ENCODE results near the gene AURKAIP1. TPM values are rescaled to one million over a fixed set of nuclear protein-coding genes. Genes with fewer than 3 reads are reported as not detected.
A peak's percentile ranks its signal among the peaks of the same experiment; 100 is the strongest.

The AURKAIP1 gene
- total RNA-seq, 1 experiment from 2014 or later, result 196 TPM

GRCh38 chr1:1326075-1326605 is 48.9 kb downstream of the AURKAIP1 start:
- no peak overlapping the region for H3K23ac ChIP-seq (ENCODE audit: insufficient read length, low read depth, low read length)
- H3K23me2 ChIP-seq (ENCODE audit: insufficient read length, low read depth, low read length, poor library complexity, severe bottlenecking), result peaks cover 8% of the 10 kb centered on the region
- no peak for TF ChIP-seq CTCF (conservative IDR thresholded peaks at IDR 0.05)
- no peak overlapping the region for H3K4ac ChIP-seq (ENCODE audit: low read depth, low read length)
- H4K20me1 ChIP-seq (ENCODE audit: control insufficient read depth, insufficient read depth, insufficient read length), result peaks cover 5% of the 10 kb centered on the region
- peak overlapping the region in 1 of 2 experiments; percentile 58; a peak in 3 of 5 replicates for H3K4me3 Mint-ChIP-seq
- H2BK20ac ChIP-seq (ENCODE audit: low read depth, low read length, poor library complexity, severe bottlenecking), result no peak overlapping the region
- no peak overlapping the region for H3K56ac ChIP-seq (ENCODE audit: insufficient read length, low read depth, low read length)
- DNase-seq, result no peak
- no peak overlapping the region for H2BK15ac ChIP-seq (ENCODE audit: low read depth, low read length)
- H3K18ac ChIP-seq (ENCODE audit: insufficient read length, low read depth, low read length), result no peak overlapping the region
- H3K14ac ChIP-seq (ENCODE audit: insufficient read depth, low read length), result no peak overlapping the region
- H3K4me1 ChIP-seq (ENCODE audit: insufficient read depth, low read length), result no peaks in the 10 kb centered on the region
- H2AK5ac ChIP-seq (ENCODE audit: insufficient read length, low read length), result no peak overlapping the region
- H4K5ac ChIP-seq (ENCODE audit: insufficient read length, low read depth, low read length), result no peak overlapping the region
- H2BK12ac ChIP-seq (ENCODE audit: insufficient read length, low read depth, low read length), result no peak overlapping the region
- no peak overlapping the region for H2BK5ac ChIP-seq (ENCODE audit: insufficient read length, low read length)
- H3K27ac ChIP-seq (ENCODE audit: insufficient read length, low read depth, low read length), result no peak overlapping the region
- H3K9me3 Mint-ChIP-seq, result no peaks in the 10 kb centered on the region
- no peak overlapping the region for H4K91ac ChIP-seq (ENCODE audit: insufficient read length, low read depth, low read length)
- WGBS (ENCODE audit: extremely low coverage, insufficient read length, low lambda C conversion rate), result no CpG with 5 or more reads among the region's 8 CpGs
- H3K79me1 ChIP-seq (ENCODE audit: insufficient read depth, low read depth, low read length, poor library complexity, severe bottlenecking), result peaks cover 4% of the 10 kb centered on the region
- peaks cover 4 to 9% (median 7%) of the 10 kb centered on the region in 3 experiments for H3K36me3 Mint-ChIP-seq (ENCODE audit: insufficient read depth in 1 of 3, low read depth in 3 of 3)
- no peak overlapping the region for H3K4me2 ChIP-seq (ENCODE audit: insufficient read depth, insufficient read length, low read length)
- H2AFZ ChIP-seq (ENCODE audit: low read length), result no peak overlapping the region
- H3K4me1 Mint-ChIP-seq, result peaks cover 2 to 13% of the 10 kb centered on the region in 2 experiments
- no peak overlapping the region for H3K27ac Mint-ChIP-seq
- no peaks in the 10 kb centered on the region for H3K27me3 ChIP-seq (ENCODE audit: insufficient read depth, low read length)
- H4K8ac ChIP-seq (replicated peaks; ENCODE audit: insufficient read length, low read depth, low read length), result no peak overlapping the region
- peaks cover 1% of the 10 kb centered on the region; the same call in 1 of the 2 replicates for H3K27me3 Mint-ChIP-seq (ENCODE audit: low read depth)
- H3K79me2 ChIP-seq (ENCODE audit: insufficient read depth, low read length), result peaks cover 15% of the 10 kb centered on the region; the same call in 1 of the 2 replicates
- H3K9me3 ChIP-seq (ENCODE audit: control insufficient read depth, low read depth, low read length), result no peaks in the 10 kb centered on the region
- no peak overlapping the region for H2BK120ac ChIP-seq (ENCODE audit: low read depth, low read length, poor library complexity, severe bottlenecking)
- H3K9ac ChIP-seq (ENCODE audit: extremely low read depth, insufficient read length, low read length), result no peak overlapping the region
- H3T11ph ChIP-seq (ENCODE audit: low read length), result no peak overlapping the region

Measured in H9 (cell line).